HG02970 (cell line): ENCODE results near the gene LGI2.
"Not testable (repeated sequence)": the region's sequence is repeated elsewhere in the genome, so short reads cannot be mapped to it uniquely, and the experiment has no call there.

Experiments
- ATAC-seq: cut with Tn5 transposase; IDR thresholded peaks from one replicate; pipeline ENCODE4 v1.9.1; 2021; ENCODE audit warnings: mild to moderate bottlenecking, moderate library complexity, moderate number of reproducible peaks; ENCODE audit not compliant: unreplicated experiment, low FRiP score

Gene LGI2

GRCh38 chr4:25030277-25031076 is at the start of gene LGI2:
Gene LGI2, minus strand, starts transcription at chr4:25030946. Its CDS starts 253 bp downstream, at chr4:25030693.
- ATAC-seq, result no peak

- ATAC-seq, result no peak
These were observed 47.8 kb upstream of the LGI2 start for GRCh38 chr4:25078523-25078922.

- ATAC-seq, result no peak
These were observed 46.1 kb upstream of the LGI2 start for GRCh38 chr4:25076625-25077398.

- no peak for ATAC-seq
These were observed 45.1 kb upstream of the LGI2 start for GRCh38 chr4:25075851-25076250.

GRCh38 chr4:25075129-25075528 is 44.4 kb upstream of the LGI2 start:
- ATAC-seq, result no peak

- no peak for ATAC-seq
These were observed 39.8 kb upstream of the LGI2 start for GRCh38 chr4:25070545-25070944.

- ATAC-seq, result no peak
These were observed 38.3 kb upstream of the LGI2 start for GRCh38 chr4:25069014-25069413.

GRCh38 chr4:25068386-25068785 is 37.6 kb upstream of the LGI2 start:
- no peak for ATAC-seq

- no peak for ATAC-seq
These were observed 35.3 kb upstream of the LGI2 start for GRCh38 chr4:25065932-25066590.

- no peak for ATAC-seq
These were observed 34.7 kb upstream of the LGI2 start for GRCh38 chr4:25065431-25065858.

GRCh38 chr4:25064447-25064846 is 33.7 kb upstream of the LGI2 start:
- ATAC-seq, result not testable (repeated sequence)

GRCh38 chr4:25063116-25063515 is 32.4 kb upstream of the LGI2 start:
- ATAC-seq, result no peak

GRCh38 chr4:25062098-25062497 is 31.4 kb upstream of the LGI2 start:
- ATAC-seq, result no peak

GRCh38 chr4:25061602-25062001 is 30.9 kb upstream of the LGI2 start:
- no peak for ATAC-seq

GRCh38 chr4:25060963-25061340 is 30.2 kb upstream of the LGI2 start:
- no peak for ATAC-seq

- ATAC-seq, result no peak
These were observed 29.7 kb upstream of the LGI2 start for GRCh38 chr4:25060241-25060962.

- no peak for ATAC-seq
These were observed 29.0 kb upstream of the LGI2 start for GRCh38 chr4:25059791-25060190.

- no peak for ATAC-seq
These were observed 28.1 kb upstream of the LGI2 start for GRCh38 chr4:25058796-25059195.

GRCh38 chr4:25057299-25057698 is 26.6 kb upstream of the LGI2 start:
- ATAC-seq, result no peak

GRCh38 chr4:25052037-25052436 is 21.3 kb upstream of the LGI2 start:
- ATAC-seq, result not testable (repeated sequence)

GRCh38 chr4:25051534-25051933 is 20.8 kb upstream of the LGI2 start:
- ATAC-seq, result no peak
